NCI-H2196 (cell line): ENCODE results near the gene DIP2C.
A peak's percentile ranks its signal among the peaks of the same experiment; 100 is the strongest.

Experiments
- DNase-seq: peaks from one replicate; lab custom pipeline; 2025; ENCODE audit not compliant: unreplicated experiment; lab: John Stamatoyannopoulos, UW

The DIP2C gene

GRCh38 chr10:504806-505205 lies 184.7 kb downstream of the DIP2C start:
- DNase-seq: no peak

- DNase-seq: no peak
Measured at GRCh38 chr10:504121-504611, 185.3 kb downstream of the DIP2C start.

- DNase-seq: peak; percentile 35
Measured at GRCh38 chr10:501596-501995, 187.9 kb downstream of the DIP2C start.

- no peak for DNase-seq
Measured at GRCh38 chr10:500876-501275, 188.6 kb downstream of the DIP2C start.

- DNase-seq: no peak
Measured at GRCh38 chr10:499991-500390, 189.5 kb downstream of the DIP2C start.

GRCh38 chr10:498760-499435 lies 190.6 kb downstream of the DIP2C start:
- no peak for DNase-seq

GRCh38 chr10:497898-498451 lies 191.5 kb downstream of the DIP2C start:
- DNase-seq: no peak

- no peak for DNase-seq
Measured at GRCh38 chr10:497289-497688, 192.2 kb downstream of the DIP2C start.

GRCh38 chr10:494556-494955 lies 194.9 kb downstream of the DIP2C start:
- no peak for DNase-seq

- DNase-seq: no peak
Measured at GRCh38 chr10:494149-494542, 195.3 kb downstream of the DIP2C start.

- DNase-seq: no peak
Measured at GRCh38 chr10:493391-494148, 195.9 kb downstream of the DIP2C start.

GRCh38 chr10:492836-493235 lies 196.6 kb downstream of the DIP2C start:
- no peak for DNase-seq

GRCh38 chr10:491667-492424 lies 197.6 kb downstream of the DIP2C start:
- DNase-seq: no peak

GRCh38 chr10:490891-491571 lies 198.4 kb downstream of the DIP2C start:
- no peak for DNase-seq

GRCh38 chr10:490256-490655 lies 199.2 kb downstream of the DIP2C start:
- DNase-seq: no peak

GRCh38 chr10:489330-489729 lies 200.1 kb downstream of the DIP2C start:
- no peak for DNase-seq

GRCh38 chr10:488933-489215 lies 200.6 kb downstream of the DIP2C start:
- DNase-seq: no peak

- no peak for DNase-seq
Measured at GRCh38 chr10:488081-488932, 201.2 kb downstream of the DIP2C start.

- no peak for DNase-seq
Measured at GRCh38 chr10:486666-487322, 202.7 kb downstream of the DIP2C start.

- no peak for DNase-seq
Measured at GRCh38 chr10:486206-486605, 203.3 kb downstream of the DIP2C start.
